ENCODE measurements around the gene CCDC157.

The CCDC157 gene

DNA sequence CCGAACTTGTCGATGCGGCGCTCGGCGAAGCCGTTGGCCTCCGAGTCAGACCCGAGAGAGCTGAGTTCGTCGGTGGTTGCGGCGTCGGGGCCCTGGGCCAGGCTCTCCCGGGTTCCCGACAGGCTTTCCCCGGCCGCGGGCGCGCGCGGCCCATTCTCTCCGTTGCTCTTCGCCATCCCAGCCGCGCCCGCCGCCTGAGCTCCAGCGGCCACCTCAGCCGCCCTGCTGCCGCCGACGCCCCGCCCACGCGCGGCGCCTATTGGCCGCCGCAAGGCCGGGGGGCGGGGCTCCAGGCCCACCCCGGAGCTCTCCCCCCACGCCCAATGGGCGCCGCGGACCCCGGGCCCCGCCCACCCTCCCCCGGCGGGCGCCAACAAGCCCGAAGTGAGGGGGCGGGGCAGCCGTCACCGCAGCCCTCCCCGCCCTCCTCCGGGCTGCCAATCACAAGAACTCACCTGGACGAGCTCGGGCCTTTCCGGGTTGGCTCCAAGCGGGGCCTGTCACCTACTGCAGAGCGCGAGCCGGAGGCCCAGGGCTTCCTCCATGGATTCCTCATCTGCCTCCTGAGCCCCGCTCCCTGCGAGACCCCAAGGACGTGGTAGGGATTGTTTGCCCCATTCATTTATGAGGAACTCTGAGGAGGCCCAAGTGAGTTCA, 30.0 kb upstream of the CCDC157 start, which contains the start of gene TBC1D10A (continued):
- TF ChIP-seq ZNF202 (tag by site-specific recombination; IDR thresholded peaks at IDR 0.05; ENCODE audit: borderline replicate concordance) (no peak), SCRT1 (tag by site-specific recombination; IDR thresholded peaks at IDR 0.05; ENCODE audit: borderline replicate concordance) (no peak), RBAK (tag by site-specific recombination; IDR thresholded peaks at IDR 0.05) (no peak), ZFHX2 (tag by site-specific recombination; conservative IDR thresholded peaks at IDR 0.05) (peak; percentile 8; the same call in 1 of the 2 replicates), ZNF768 (tag by site-specific recombination; IDR thresholded peaks at IDR 0.05) (no peak), KLF10 (tag by site-specific recombination; IDR thresholded peaks at IDR 0.05) (peak; percentile 74), ZNF311 (tag by site-specific recombination; IDR thresholded peaks at IDR 0.05; ENCODE audit: borderline replicate concordance) (no peak), ZNF394 (tag by site-specific recombination; IDR thresholded peaks at IDR 0.05; ENCODE audit: borderline replicate concordance) (no peak), ZNF416 (tag by site-specific recombination; IDR thresholded peaks at IDR 0.05) (no peak), ZBTB8A (tag by site-specific recombination; IDR thresholded peaks at IDR 0.05) (peak; percentile 73), EGR2 (tag by site-specific recombination; IDR thresholded peaks at IDR 0.05; ENCODE audit: low read depth) (no peak), ZNF624 (tag by site-specific recombination; IDR thresholded peaks at IDR 0.05) (no peak), ZNF707 (tag by site-specific recombination; IDR thresholded peaks at IDR 0.05) (no peak), ZNF837 (tag by site-specific recombination; IDR thresholded peaks at IDR 0.05) (no peak), ZEB2 (tag by site-specific recombination; IDR thresholded peaks at IDR 0.05) (peak; percentile 45; the same call in 1 of the 2 replicates)
- TF ChIP-seq, protein P1, sequence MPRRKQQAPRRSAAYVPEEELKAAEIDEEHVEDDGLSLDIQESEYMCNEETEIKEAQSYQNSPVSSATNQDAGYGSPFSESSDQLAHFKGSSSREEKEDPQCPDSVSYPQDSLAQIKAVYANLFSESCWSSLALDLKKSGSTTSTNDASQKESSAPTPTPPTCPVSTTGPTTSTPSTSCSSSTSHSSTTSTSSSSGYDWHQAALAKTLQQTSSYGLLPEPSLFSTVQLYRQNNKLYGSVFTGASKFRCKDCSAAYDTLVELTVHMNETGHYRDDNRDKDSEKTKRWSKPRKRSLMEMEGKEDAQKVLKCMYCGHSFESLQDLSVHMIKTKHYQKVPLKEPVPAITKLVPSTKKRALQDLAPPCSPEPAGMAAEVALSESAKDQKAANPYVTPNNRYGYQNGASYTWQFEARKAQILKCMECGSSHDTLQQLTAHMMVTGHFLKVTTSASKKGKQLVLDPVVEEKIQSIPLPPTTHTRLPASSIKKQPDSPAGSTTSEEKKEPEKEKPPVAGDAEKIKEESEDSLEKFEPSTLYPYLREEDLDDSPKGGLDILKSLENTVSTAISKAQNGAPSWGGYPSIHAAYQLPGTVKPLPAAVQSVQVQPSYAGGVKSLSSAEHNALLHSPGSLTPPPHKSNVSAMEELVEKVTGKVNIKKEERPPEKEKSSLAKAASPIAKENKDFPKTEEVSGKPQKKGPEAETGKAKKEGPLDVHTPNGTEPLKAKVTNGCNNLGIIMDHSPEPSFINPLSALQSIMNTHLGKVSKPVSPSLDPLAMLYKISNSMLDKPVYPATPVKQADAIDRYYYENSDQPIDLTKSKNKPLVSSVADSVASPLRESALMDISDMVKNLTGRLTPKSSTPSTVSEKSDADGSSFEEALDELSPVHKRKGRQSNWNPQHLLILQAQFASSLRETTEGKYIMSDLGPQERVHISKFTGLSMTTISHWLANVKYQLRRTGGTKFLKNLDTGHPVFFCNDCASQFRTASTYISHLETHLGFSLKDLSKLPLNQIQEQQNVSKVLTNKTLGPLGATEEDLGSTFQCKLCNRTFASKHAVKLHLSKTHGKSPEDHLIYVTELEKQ (tag by site-specific recombination; IDR thresholded peaks at IDR 0.05; ENCODE audit: borderline replicate concordance): no peak
- TF ChIP-seq, protein P2, sequence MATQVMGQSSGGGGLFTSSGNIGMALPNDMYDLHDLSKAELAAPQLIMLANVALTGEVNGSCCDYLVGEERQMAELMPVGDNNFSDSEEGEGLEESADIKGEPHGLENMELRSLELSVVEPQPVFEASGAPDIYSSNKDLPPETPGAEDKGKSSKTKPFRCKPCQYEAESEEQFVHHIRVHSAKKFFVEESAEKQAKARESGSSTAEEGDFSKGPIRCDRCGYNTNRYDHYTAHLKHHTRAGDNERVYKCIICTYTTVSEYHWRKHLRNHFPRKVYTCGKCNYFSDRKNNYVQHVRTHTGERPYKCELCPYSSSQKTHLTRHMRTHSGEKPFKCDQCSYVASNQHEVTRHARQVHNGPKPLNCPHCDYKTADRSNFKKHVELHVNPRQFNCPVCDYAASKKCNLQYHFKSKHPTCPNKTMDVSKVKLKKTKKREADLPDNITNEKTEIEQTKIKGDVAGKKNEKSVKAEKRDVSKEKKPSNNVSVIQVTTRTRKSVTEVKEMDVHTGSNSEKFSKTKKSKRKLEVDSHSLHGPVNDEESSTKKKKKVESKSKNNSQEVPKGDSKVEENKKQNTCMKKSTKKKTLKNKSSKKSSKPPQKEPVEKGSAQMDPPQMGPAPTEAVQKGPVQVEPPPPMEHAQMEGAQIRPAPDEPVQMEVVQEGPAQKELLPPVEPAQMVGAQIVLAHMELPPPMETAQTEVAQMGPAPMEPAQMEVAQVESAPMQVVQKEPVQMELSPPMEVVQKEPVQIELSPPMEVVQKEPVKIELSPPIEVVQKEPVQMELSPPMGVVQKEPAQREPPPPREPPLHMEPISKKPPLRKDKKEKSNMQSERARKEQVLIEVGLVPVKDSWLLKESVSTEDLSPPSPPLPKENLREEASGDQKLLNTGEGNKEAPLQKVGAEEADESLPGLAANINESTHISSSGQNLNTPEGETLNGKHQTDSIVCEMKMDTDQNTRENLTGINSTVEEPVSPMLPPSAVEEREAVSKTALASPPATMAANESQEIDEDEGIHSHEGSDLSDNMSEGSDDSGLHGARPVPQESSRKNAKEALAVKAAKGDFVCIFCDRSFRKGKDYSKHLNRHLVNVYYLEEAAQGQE (tag by site-specific recombination; IDR thresholded peaks at IDR 0.05): no peak
- TF ChIP-seq, protein P3, sequence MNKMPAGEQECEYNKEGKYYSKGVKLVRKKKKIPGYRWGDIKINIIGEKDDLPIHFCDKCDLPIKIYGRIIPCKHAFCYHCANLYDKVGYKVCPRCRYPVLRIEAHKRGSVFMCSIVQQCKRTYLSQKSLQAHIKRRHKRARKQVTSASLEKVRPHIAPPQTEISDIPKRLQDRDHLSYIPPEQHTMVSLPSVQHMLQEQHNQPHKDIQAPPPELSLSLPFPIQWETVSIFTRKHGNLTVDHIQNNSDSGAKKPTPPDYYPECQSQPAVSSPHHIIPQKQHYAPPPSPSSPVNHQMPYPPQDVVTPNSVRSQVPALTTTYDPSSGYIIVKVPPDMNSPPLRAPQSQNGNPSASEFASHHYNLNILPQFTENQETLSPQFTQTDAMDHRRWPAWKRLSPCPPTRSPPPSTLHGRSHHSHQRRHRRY (tag by site-specific recombination; IDR thresholded peaks at IDR 0.05): no peak
- TF ChIP-seq, protein P4, sequence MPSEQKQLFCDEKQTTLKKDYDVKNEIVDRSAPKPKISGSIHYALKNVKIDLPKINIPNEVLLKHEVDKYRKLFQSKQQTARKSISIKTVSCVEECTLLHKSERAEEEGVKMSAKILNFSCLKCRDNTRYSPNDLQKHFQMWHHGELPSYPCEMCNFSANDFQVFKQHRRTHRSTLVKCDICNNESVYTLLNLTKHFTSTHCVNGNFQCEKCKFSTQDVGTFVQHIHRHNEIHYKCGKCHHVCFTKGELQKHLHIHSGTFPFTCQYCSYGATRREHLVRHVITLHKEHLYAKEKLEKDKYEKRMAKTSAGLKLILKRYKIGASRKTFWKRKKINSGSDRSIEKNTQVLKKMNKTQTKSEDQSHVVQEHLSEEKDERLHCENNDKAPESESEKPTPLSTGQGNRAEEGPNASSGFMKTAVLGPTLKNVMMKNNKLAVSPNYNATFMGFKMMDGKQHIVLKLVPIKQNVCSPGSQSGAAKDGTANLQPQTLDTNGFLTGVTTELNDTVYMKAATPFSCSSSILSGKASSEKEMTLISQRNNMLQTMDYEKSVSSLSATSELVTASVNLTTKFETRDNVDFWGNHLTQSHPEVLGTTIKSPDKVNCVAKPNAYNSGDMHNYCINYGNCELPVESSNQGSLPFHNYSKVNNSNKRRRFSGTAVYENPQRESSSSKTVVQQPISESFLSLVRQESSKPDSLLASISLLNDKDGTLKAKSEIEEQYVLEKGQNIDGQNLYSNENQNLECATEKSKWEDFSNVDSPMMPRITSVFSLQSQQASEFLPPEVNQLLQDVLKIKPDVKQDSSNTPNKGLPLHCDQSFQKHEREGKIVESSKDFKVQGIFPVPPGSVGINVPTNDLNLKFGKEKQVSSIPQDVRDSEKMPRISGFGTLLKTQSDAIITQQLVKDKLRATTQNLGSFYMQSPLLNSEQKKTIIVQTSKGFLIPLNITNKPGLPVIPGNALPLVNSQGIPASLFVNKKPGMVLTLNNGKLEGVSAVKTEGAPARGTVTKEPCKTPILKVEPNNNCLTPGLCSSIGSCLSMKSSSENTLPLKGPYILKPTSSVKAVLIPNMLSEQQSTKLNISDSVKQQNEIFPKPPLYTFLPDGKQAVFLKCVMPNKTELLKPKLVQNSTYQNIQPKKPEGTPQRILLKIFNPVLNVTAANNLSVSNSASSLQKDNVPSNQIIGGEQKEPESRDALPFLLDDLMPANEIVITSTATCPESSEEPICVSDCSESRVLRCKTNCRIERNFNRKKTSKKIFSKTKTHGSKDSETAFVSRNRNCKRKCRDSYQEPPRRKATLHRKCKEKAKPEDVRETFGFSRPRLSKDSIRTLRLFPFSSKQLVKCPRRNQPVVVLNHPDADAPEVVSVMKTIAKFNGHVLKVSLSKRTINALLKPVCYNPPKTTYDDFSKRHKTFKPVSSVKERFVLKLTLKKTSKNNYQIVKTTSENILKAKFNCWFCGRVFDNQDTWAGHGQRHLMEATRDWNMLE (tag by site-specific recombination; conservative IDR thresholded peaks at IDR 0.05; ENCODE audit: low read depth): no peak
- TF ChIP-seq, protein P5, sequence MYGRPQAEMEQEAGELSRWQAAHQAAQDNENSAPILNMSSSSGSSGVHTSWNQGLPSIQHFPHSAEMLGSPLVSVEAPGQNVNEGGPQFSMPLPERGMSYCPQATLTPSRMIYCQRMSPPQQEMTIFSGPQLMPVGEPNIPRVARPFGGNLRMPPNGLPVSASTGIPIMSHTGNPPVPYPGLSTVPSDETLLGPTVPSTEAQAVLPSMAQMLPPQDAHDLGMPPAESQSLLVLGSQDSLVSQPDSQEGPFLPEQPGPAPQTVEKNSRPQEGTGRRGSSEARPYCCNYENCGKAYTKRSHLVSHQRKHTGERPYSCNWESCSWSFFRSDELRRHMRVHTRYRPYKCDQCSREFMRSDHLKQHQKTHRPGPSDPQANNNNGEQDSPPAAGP (tag by site-specific recombination; IDR thresholded peaks at IDR 0.05): peak; percentile 53; the same call in 1 of the 2 replicates
- TF ChIP-seq, protein P6, sequence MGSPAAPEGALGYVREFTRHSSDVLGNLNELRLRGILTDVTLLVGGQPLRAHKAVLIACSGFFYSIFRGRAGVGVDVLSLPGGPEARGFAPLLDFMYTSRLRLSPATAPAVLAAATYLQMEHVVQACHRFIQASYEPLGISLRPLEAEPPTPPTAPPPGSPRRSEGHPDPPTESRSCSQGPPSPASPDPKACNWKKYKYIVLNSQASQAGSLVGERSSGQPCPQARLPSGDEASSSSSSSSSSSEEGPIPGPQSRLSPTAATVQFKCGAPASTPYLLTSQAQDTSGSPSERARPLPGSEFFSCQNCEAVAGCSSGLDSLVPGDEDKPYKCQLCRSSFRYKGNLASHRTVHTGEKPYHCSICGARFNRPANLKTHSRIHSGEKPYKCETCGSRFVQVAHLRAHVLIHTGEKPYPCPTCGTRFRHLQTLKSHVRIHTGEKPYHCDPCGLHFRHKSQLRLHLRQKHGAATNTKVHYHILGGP (tag by site-specific recombination; IDR thresholded peaks at IDR 0.05): no peak
- TF ChIP-seq, protein P7, sequence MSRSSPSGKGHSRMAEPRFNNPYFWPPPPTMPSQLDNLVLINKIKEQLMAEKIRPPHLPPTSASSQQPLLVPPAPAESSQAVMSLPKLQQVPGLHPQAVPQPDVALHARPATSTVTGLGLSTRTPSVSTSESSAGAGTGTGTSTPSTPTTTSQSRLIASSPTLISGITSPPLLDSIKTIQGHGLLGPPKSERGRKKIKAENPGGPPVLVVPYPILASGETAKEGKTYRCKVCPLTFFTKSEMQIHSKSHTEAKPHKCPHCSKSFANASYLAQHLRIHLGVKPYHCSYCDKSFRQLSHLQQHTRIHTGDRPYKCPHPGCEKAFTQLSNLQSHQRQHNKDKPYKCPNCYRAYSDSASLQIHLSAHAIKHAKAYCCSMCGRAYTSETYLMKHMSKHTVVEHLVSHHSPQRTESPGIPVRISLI (tag by site-specific recombination; IDR thresholded peaks at IDR 0.05): no peak
